ENCODE results near the gene MDH1. TPM values are rescaled to one million over a fixed set of nuclear protein-coding genes. Genes with fewer than 3 reads are reported as not detected.
"Not testable (repeated sequence)": the region's sequence is repeated elsewhere in the genome, so short reads cannot be mapped to it uniquely, and the experiment has no call there.

The MDH1 gene
- total and polyA plus RNA-seq, 2 experiments from 2014 or later = 158 to 278 TPM

DNA sequence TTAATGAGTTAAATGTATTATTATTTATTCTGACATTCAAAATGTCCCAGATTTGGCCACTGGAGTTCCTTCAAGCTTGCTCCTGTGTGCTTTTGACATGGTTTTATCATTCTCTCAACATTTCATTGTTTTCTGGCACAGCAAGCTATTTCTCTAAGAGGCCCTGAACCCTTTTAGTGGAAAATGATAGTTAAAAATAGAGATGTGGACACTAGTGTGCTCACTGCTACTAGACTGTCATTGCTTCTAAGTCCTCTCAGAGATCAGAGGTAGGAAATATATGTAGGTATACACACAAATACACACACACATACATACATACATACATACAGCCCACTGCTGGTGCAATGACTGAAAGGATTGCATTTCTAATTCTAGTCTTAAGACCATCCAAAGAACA lies 26.0 kb upstream of the MDH1 start:
- in situ Hi-C loops (cut with MboI) = no loop called here
- no peaks in the 10 kb centered on the region for H3K9me2 ChIP-seq (ENCODE audit: insufficient read depth)
- H3K9ac ChIP-seq = no peak overlapping the region
- no peak overlapping the region for H3K27ac ChIP-seq
- H3K4me3 ChIP-seq = no peak overlapping the region
- H3K4me1 ChIP-seq (ENCODE audit: insufficient read depth) = no peaks in the 10 kb centered on the region
- no peaks in the 10 kb centered on the region for H4K20me1 ChIP-seq (ENCODE audit: insufficient read depth)
- no peaks in the 10 kb centered on the region for H3K27me3 ChIP-seq (replicated peaks; ENCODE audit: insufficient read depth)
- no peak overlapping the region for H3K4me2 ChIP-seq (ENCODE audit: unreplicated experiment)
- H3K9me3 ChIP-seq (ENCODE audit: low read depth) = no peaks in the 10 kb centered on the region
- no peak for DNase-seq
- no peak for TF ChIP-seq EZH2 (IDR thresholded peaks at IDR 0.05; ENCODE audit: insufficient read depth, poor library complexity, severe bottlenecking)
- TF ChIP-seq EZH2phosphoT487 (IDR thresholded peaks at IDR 0.05; ENCODE audit: insufficient read depth, low read depth) = no peak
- no peaks in the 10 kb centered on the region for H3K79me2 ChIP-seq (ENCODE audit: insufficient read depth)
- no peaks in the 10 kb centered on the region for H3K36me3 ChIP-seq (ENCODE audit: low read depth)
- H3F3A ChIP-seq (ENCODE audit: insufficient read depth) = no peaks in the 10 kb centered on the region
- no peak overlapping the region for H2AFZ ChIP-seq

DNA sequence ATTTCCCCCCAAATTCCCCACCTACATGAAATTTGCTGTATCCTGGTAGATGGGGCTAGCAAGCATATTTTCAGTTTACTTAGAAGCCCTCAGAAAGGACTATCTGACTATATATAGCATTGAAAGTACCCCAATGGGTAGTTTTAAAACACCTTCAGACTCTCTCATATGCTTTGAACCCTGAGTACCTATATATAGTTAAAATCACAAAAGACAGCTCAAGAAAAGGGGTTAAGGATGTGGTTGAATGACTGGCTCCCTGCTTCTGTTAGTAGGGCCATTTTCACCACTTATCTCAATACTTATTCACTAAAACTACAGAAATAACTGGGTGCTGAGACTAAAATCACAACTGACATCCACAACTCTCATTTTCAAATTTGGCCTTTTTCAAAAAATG lies 19.0 kb upstream of the MDH1 start:
- no peak for TF ChIP-seq EZH2phosphoT487 (IDR thresholded peaks at IDR 0.05; ENCODE audit: insufficient read depth, low read depth)
- TF ChIP-seq EZH2 (IDR thresholded peaks at IDR 0.05; ENCODE audit: insufficient read depth, poor library complexity, severe bottlenecking) = no peak
- Histone ChIP-seq H3F3A (ENCODE audit: insufficient read depth) (no peaks in the 10 kb centered on the region), H3K9me3 (ENCODE audit: low read depth) (no peaks in the 10 kb centered on the region), H3K79me2 (ENCODE audit: insufficient read depth) (peaks cover 9% of the 10 kb centered on the region), H2AFZ (no peak overlapping the region), H3K4me2 (ENCODE audit: unreplicated experiment) (no peak overlapping the region), H3K9ac (no peak overlapping the region), H3K36me3 (ENCODE audit: low read depth) (no peaks in the 10 kb centered on the region), H3K4me1 (ENCODE audit: insufficient read depth) (no peaks in the 10 kb centered on the region), H3K9me2 (ENCODE audit: insufficient read depth) (no peaks in the 10 kb centered on the region), H3K27ac (no peak overlapping the region), H3K27me3 (replicated peaks; ENCODE audit: insufficient read depth) (no peaks in the 10 kb centered on the region), H3K4me3 (no peak overlapping the region), H4K20me1 (ENCODE audit: insufficient read depth) (no peaks in the 10 kb centered on the region)
- in situ Hi-C loops (cut with MboI) = no loop called here
- no peak for DNase-seq

DNA sequence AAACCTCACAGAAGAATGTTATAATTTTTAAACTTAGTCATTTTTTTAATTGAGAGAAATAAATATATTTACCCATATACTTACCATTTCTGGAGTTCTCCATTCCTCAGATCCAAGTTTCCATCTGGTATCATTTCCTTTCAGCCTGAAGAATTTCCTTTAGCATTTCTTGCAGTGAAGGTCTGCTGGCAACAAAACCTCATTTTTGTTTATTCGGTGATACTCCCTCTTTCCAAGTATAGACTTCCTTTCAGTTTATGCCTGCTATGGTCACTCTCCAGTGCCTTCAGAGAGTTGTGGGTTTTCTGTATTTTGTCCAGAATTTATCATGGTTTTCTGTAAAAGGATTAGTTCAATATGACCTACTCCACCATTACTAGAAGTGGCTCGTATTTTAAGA lies 17.5 kb upstream of the MDH1 start:
- H3K9me3 ChIP-seq (ENCODE audit: low read depth) = no peaks in the 10 kb centered on the region
- no peak overlapping the region for H3K27ac ChIP-seq
- H3K79me2 ChIP-seq (ENCODE audit: insufficient read depth) = peaks cover 15% of the 10 kb centered on the region
- no peak for TF ChIP-seq EZH2 (IDR thresholded peaks at IDR 0.05; ENCODE audit: insufficient read depth, poor library complexity, severe bottlenecking)
- no peak for TF ChIP-seq EZH2phosphoT487 (IDR thresholded peaks at IDR 0.05; ENCODE audit: insufficient read depth, low read depth)
- no peak for DNase-seq
- H4K20me1 ChIP-seq (ENCODE audit: insufficient read depth) = no peaks in the 10 kb centered on the region
- in situ Hi-C loops (cut with MboI) = no loop called here
- H2AFZ ChIP-seq = no peak overlapping the region
- H3K9ac ChIP-seq = no peak overlapping the region
- H3K36me3 ChIP-seq (ENCODE audit: low read depth) = no peaks in the 10 kb centered on the region
- H3K4me2 ChIP-seq (ENCODE audit: unreplicated experiment) = no peak overlapping the region
- WGBS, 2 experiments (ENCODE audit: low coverage in 1 of 2, low lambda C conversion rate in 2 of 2, missing lambda C conversion rate in 2 of 2) = 71 to 75% methylated on average over 2 of the region's 2 CpGs
- H3K4me1 ChIP-seq (ENCODE audit: insufficient read depth) = no peaks in the 10 kb centered on the region
- H3K27me3 ChIP-seq (replicated peaks; ENCODE audit: insufficient read depth) = no peaks in the 10 kb centered on the region
- no peaks in the 10 kb centered on the region for H3F3A ChIP-seq (ENCODE audit: insufficient read depth)
- H3K4me3 ChIP-seq = no peak overlapping the region
- H3K9me2 ChIP-seq (ENCODE audit: insufficient read depth) = no peaks in the 10 kb centered on the region

DNA sequence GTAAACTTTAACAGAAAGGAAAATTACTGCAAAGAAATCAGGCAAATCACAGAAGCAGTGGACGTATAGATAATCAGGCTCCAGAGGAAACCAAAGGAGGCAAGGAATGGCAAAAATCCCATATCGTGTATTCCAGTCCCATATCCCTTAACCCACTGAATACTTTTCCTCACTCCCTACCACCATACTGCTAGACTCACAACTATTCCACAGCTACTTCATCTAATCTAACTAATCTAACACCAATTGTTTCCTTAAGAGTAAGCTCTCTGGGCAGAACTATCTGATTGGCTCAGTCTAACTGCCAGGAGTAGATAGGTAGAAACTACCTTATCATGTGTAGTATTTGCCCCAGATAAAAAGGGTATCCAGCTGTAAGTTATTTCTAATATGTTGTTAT lies 16.8 kb upstream of the MDH1 start:
- Histone ChIP-seq H3K4me2 (ENCODE audit: unreplicated experiment) (no peak overlapping the region), H3K4me1 (ENCODE audit: insufficient read depth) (no peaks in the 10 kb centered on the region)

DNA sequence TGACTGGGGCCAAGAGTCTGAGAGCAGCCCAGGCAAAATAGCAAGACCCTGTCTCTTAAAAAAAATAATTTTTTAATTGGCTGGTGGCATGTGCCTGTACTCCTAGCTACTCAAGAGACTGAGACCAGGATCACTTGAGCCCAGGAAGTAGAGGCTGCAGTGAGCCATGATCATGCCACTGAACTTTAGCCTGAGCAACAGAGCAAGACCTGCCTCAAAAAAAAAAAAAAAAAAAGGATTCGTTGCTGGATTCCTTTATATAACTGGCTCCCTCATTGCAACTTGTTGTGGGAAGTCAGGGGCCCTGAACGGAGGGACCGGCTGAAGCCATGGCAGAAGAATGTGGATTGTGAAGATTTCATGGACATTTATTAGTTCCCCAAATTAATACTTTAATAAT lies 15.7 kb upstream of the MDH1 start:
- H2AFZ ChIP-seq; H3K4me3 ChIP-seq; H3K4me2 ChIP-seq (ENCODE audit: unreplicated experiment); H3K27ac ChIP-seq; in situ Hi-C loops (cut with MboI); H3K9me2 ChIP-seq (ENCODE audit: insufficient read depth); H3K27me3 ChIP-seq (replicated peaks; ENCODE audit: insufficient read depth); H3F3A ChIP-seq (ENCODE audit: insufficient read depth); H3K4me1 ChIP-seq (ENCODE audit: insufficient read depth); H3K9me3 ChIP-seq (ENCODE audit: low read depth); DNase-seq; H3K36me3 ChIP-seq (ENCODE audit: low read depth); H4K20me1 ChIP-seq (ENCODE audit: insufficient read depth); H3K9ac ChIP-seq: not testable (repeated sequence)
- 92 to 93% methylated on average over 3 of the region's 3 CpGs for WGBS, 2 experiments (ENCODE audit: low coverage in 1 of 2, low lambda C conversion rate in 2 of 2, missing lambda C conversion rate in 2 of 2)
- H3K79me2 ChIP-seq (ENCODE audit: insufficient read depth) = peaks cover 30% of the 10 kb centered on the region

More for the DNA sequence above, 16.8 kb upstream of the MDH1 start:
- H3K9me2 ChIP-seq (ENCODE audit: insufficient read depth) = no peaks in the 10 kb centered on the region
- WGBS, 2 experiments (ENCODE audit: low coverage in 1 of 2, low lambda C conversion rate in 2 of 2, missing lambda C conversion rate in 2 of 2) = 100% methylated on average over 2 of the region's 2 CpGs
- no peak overlapping the region for H3K4me3 ChIP-seq
- TF ChIP-seq EZH2phosphoT487 (IDR thresholded peaks at IDR 0.05; ENCODE audit: insufficient read depth, low read depth) (no peak), EZH2 (IDR thresholded peaks at IDR 0.05; ENCODE audit: insufficient read depth, poor library complexity, severe bottlenecking) (no peak)
- H4K20me1 ChIP-seq (ENCODE audit: insufficient read depth) = no peaks in the 10 kb centered on the region
- no peaks in the 10 kb centered on the region for H3K27me3 ChIP-seq (replicated peaks; ENCODE audit: insufficient read depth)
- no peak for DNase-seq
- H2AFZ ChIP-seq = no peak overlapping the region
- no peak overlapping the region for H3K9ac ChIP-seq
- H3K36me3 ChIP-seq (ENCODE audit: low read depth) = no peaks in the 10 kb centered on the region
- H3F3A ChIP-seq (ENCODE audit: insufficient read depth) = no peaks in the 10 kb centered on the region
- H3K27ac ChIP-seq = no peak overlapping the region
- in situ Hi-C loops (cut with MboI) = no loop called here
- H3K9me3 ChIP-seq (ENCODE audit: low read depth) = no peaks in the 10 kb centered on the region
- H3K79me2 ChIP-seq (ENCODE audit: insufficient read depth) = peaks cover 20% of the 10 kb centered on the region

DNA sequence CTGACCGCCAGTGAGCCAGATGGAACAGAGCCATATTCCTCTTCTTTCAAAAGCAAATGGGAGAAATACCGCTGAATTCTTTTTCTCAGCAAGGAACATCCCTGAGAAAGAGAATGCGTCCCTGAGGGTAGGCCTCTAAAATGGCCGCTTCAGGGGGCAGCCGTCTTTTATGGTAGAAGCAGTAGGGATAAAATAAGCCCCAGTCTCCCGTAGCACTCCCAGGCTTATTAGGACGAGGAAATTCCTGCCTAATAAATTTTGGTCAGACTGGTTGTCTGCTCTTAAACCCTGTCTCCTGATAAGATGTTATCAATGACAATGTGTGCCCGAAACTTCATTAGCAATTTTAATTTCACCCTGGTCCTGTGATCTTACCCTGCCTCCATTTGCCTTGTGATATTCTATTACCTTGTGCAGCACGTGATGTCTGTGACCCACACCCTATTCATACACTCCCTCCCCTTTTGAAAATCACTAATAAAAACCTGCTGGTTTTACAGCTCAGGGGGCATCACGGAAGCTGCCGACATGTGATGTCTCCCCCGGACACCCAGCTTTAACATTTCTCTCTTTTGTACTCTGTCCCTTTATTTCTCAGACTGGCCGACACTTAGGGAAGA lies 14.9 kb upstream of the MDH1 start:
- H3K9me3 ChIP-seq (ENCODE audit: low read depth); H3K27ac ChIP-seq; H3K9ac ChIP-seq; H3K4me1 ChIP-seq (ENCODE audit: insufficient read depth); H3K9me2 ChIP-seq (ENCODE audit: insufficient read depth); in situ Hi-C loops (cut with MboI); H2AFZ ChIP-seq; H3F3A ChIP-seq (ENCODE audit: insufficient read depth); H4K20me1 ChIP-seq (ENCODE audit: insufficient read depth); H3K4me3 ChIP-seq; H3K4me2 ChIP-seq (ENCODE audit: unreplicated experiment); H3K27me3 ChIP-seq (replicated peaks; ENCODE audit: insufficient read depth); DNase-seq; H3K36me3 ChIP-seq (ENCODE audit: low read depth): not testable (repeated sequence)
- 86% methylated on average over 13 of the region's 13 CpGs for WGBS, 2 experiments (ENCODE audit: low coverage in 1 of 2, low lambda C conversion rate in 2 of 2, missing lambda C conversion rate in 2 of 2)
- peaks cover 38% of the 10 kb centered on the region for H3K79me2 ChIP-seq (ENCODE audit: insufficient read depth)
